ENCODE results near the gene ACVR1.
A peak's percentile ranks its signal among the peaks of the same experiment; 100 is the strongest.
"Not testable (repeated sequence)": the region's sequence is repeated elsewhere in the genome, so short reads cannot be mapped to it uniquely, and the experiment has no call there.

Gene ACVR1

DNA sequence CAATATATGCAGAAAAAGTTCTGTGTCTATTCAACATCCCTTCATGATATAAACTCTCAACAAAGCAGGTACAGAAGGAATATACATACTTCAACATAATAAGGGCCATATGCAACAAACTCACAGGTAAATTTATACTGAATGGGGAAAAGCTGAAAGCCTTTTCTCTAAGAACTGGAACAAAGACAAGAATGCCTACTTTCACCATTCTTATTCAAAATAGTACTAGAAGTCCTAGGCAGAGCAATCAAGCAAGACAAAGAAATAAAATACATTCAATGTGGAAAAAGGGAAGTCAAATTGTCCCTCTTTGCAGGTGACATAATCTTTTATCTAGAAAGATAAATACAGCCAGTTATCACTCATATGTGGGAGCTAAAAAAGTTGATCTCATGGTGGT is 116.3 kb downstream of the ACVR1 start:
- no peak overlapping the region for H3K4me3 ChIP-seq (ENCODE audit: low read depth, low read length)
- TF ChIP-seq, protein P1, sequence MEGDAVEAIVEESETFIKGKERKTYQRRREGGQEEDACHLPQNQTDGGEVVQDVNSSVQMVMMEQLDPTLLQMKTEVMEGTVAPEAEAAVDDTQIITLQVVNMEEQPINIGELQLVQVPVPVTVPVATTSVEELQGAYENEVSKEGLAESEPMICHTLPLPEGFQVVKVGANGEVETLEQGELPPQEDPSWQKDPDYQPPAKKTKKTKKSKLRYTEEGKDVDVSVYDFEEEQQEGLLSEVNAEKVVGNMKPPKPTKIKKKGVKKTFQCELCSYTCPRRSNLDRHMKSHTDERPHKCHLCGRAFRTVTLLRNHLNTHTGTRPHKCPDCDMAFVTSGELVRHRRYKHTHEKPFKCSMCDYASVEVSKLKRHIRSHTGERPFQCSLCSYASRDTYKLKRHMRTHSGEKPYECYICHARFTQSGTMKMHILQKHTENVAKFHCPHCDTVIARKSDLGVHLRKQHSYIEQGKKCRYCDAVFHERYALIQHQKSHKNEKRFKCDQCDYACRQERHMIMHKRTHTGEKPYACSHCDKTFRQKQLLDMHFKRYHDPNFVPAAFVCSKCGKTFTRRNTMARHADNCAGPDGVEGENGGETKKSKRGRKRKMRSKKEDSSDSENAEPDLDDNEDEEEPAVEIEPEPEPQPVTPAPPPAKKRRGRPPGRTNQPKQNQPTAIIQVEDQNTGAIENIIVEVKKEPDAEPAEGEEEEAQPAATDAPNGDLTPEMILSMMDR (IDR thresholded peaks at IDR 0.05; ENCODE audit: borderline replicate concordance, insufficient read depth, low read depth, low read length), result no peak

DNA sequence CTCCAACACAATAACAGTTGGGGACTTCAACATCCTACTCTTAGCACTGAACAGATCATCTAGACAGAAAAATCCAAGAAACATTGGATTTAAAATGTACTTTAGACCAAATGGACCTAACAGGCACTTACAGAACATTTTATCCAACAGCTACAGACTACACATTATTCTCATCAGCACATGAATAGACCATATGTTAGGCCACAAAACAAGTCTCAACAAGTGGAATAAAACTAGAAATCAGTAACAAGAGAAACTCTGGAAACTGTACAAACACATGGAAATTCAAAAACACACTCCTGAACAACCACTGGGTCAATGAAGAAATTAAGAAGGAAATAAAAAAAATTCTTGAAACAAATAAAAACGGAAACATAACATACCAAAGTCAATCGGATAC is 117.5 kb downstream of the ACVR1 start:
- H3K4me3 ChIP-seq (ENCODE audit: low read depth, low read length), result no peak overlapping the region
- TF ChIP-seq, protein P1 (IDR thresholded peaks at IDR 0.05; ENCODE audit: borderline replicate concordance, insufficient read depth, low read depth, low read length), result no peak

DNA sequence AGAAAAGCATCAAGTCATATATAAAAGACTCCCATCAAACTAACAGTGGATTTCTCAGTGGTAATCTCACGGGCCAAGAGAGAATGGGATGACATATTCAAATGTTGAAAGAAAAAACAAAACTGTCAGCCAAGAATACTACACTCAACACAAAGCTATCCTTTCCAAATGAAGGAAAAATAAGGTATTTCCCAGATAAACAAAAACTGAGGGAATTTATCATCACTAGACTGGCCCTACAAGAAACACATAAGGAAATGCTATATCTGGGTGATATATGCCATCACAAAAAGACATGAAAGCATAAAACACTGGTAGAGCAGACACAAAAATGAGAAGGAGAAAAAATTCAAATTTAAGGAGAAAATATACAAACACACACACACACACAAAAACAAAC is 118.6 kb downstream of the ACVR1 start:
- H3K4me3 ChIP-seq (ENCODE audit: low read depth, low read length), result no peak overlapping the region
- TF ChIP-seq, protein P1 (IDR thresholded peaks at IDR 0.05; ENCODE audit: borderline replicate concordance, insufficient read depth, low read depth, low read length), result no peak

DNA sequence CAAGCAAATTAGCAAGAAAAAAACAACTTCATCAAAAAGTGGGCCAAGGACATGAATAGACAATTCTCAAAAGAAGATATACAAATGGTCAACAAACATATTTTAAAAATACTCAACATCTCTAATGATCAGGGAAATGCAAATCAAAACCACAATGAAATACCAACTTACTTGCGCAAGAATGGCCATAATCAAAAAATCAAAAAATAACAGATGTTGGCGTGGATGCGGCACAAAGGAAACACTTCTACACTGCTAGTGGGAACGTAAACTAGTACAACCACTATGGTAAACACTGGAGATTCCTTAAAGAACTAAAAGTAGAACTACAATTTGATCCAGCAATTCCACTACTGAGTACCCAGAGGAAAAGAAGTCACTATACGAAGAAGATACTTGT is 119.7 kb downstream of the ACVR1 start:
- H3K4me3 ChIP-seq (ENCODE audit: low read depth, low read length), result not testable (repeated sequence)

DNA sequence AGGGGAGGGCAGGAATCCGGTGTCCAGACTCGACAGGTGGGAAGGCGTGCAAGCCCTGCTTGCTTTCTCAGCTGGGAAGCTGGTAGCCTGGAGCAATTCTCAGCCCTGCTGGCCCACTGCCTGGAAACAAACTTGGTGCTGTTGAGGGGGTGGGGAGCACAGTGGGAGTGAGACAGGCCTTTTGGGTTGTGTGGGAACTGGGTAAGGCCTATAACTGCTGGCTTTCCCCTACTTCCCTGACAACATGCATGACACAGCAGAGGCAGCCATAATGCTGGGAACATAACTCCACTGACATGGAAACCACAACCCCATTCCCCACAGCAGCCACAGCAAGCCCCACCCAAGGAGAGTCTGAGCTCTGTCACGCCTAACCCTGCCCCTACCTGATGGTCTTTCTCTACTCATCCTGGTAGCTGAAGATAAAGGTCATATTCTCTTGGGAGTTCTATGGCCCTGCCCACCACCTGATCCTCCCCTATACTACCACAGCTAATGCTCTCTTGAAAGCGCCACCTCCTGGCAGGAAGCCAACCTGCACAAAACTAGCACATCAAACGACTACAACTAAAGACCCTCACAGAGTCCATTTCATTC is 124.6 kb downstream of the ACVR1 start:
- H3K4me3 ChIP-seq (ENCODE audit: low read depth, low read length), result no peak overlapping the region

DNA sequence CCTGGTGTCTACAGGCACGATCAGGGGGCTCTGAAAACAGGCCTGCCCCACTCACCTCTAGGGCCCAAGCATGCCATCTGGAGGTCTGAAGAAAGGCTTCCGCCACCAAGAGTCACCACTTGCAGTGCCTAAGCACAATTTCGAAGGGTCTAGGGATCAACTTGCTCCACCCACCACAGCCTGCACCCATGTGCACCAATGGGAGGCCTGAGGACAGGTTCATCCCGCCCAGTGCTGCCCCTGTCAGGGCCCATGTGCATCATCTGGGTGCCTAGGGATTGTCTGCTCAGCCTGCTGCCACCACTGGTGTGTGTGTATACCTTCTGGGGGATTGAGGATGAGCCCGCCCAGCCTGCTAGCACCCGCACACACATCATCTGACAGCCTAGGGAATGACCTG is 126.4 kb downstream of the ACVR1 start:
- H3K4me3 ChIP-seq (ENCODE audit: low read depth, low read length), result no peak overlapping the region
- TF ChIP-seq, protein P1 (IDR thresholded peaks at IDR 0.05; ENCODE audit: borderline replicate concordance, insufficient read depth, low read depth, low read length), result no peak

More for the DNA sequence above, 124.6 kb downstream of the ACVR1 start:
- TF ChIP-seq, protein P1 (IDR thresholded peaks at IDR 0.05; ENCODE audit: borderline replicate concordance, insufficient read depth, low read depth, low read length), result peak; percentile 59; the same call in 1 of the 2 replicates

DNA sequence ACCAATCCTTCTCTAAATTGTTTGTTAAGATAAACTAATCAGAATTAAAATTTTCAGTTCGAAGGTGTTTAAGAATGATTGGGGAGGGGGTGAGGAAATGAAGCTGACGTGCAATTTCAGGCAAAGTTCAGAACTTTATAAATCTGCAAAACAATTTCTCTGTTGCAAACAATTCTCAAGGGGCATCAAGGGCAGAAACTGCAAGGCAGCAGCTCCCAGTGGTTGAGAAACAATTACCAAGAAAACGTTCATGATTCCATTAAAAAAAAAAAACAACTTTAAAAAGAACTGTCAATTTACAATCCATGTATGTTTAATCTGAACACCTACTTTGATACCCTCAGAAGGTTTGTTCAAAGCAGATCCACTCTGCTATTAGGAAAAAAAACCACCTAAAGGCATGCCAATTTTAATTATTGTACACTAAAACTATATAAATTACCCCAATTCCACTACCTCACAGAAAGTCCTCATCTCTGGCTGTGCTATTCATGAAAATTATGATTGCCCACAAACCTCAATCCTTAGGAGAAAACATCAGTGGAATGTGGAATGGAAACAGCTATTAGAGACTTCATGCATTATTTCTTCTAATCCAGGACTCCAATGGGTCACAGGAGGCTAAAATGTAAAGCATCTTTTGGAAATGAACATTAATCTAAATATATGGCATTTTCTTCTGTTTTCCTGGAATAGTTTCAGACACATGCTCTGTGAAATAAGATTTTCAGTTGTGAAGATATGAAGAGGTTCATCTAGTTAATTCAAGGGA is 127.6 kb downstream of the ACVR1 start:
- no peak overlapping the region for H3K4me3 ChIP-seq (ENCODE audit: low read depth, low read length)
- TF ChIP-seq, protein P1 (IDR thresholded peaks at IDR 0.05; ENCODE audit: borderline replicate concordance, insufficient read depth, low read depth, low read length), result no peak

Measured in GM12875 (cell line).